ENCODE data around the gene CALY.

CALY gene

GRCh38 chr10:133281628-133282372 is 54.9 kb downstream of the CALY start:
- no peaks in the 10 kb centered on the region for H3K9me2 ChIP-seq (replicated peaks; ENCODE audit: insufficient read depth, low read length)
- no peak overlapping the region for H2AFZ ChIP-seq (ENCODE audit: low read depth, low read length, severe bottlenecking)
- TF ChIP-seq CTCF (IDR thresholded peaks at IDR 0.05; ENCODE audit: insufficient read depth, low read length, poor library complexity, severe bottlenecking) = no peak
- no peak for TF ChIP-seq EZH2phosphoT487 (conservative IDR thresholded peaks at IDR 0.05; ENCODE audit: low read length)
- no peaks in the 10 kb centered on the region for H4K20me1 ChIP-seq (ENCODE audit: low read depth, low read length)
- H3K9ac ChIP-seq (ENCODE audit: low read length) = no peak overlapping the region
- H3K27me3 ChIP-seq (ENCODE audit: low read length) = no peaks in the 10 kb centered on the region
- no peak overlapping the region for H3K27ac ChIP-seq (ENCODE audit: low read depth, low read length)
- no peaks in the 10 kb centered on the region for H3K79me2 ChIP-seq (ENCODE audit: insufficient read depth, low read length)
- no peaks in the 10 kb centered on the region for H3F3A ChIP-seq (ENCODE audit: insufficient read depth)
- no peaks in the 10 kb centered on the region for H3K36me3 ChIP-seq (ENCODE audit: low read length)
- no peaks in the 10 kb centered on the region for H3K9me3 ChIP-seq (ENCODE audit: insufficient read depth, low read length)
- H3K4me3 ChIP-seq (ENCODE audit: insufficient read depth, low read length, poor library complexity, severe bottlenecking) = no peak overlapping the region
- H3K4me2 ChIP-seq (ENCODE audit: low read depth, low read length, poor library complexity, severe bottlenecking) = no peak overlapping the region

GRCh38 chr10:133281084-133281483 is 55.6 kb downstream of the CALY start:
- Histone ChIP-seq H3K4me2 (ENCODE audit: low read depth, low read length, poor library complexity, severe bottlenecking) (no peak overlapping the region), H3K27ac (ENCODE audit: low read depth, low read length) (no peak overlapping the region), H2AFZ (ENCODE audit: low read depth, low read length, severe bottlenecking) (no peak overlapping the region), H3F3A (ENCODE audit: insufficient read depth) (no peaks in the 10 kb centered on the region), H3K9me3 (ENCODE audit: insufficient read depth, low read length) (no peaks in the 10 kb centered on the region), H3K36me3 (ENCODE audit: low read length) (no peaks in the 10 kb centered on the region), H3K27me3 (ENCODE audit: low read length) (no peaks in the 10 kb centered on the region), H3K9ac (ENCODE audit: low read length) (no peak overlapping the region), H4K20me1 (ENCODE audit: low read depth, low read length) (no peaks in the 10 kb centered on the region), H3K79me2 (ENCODE audit: insufficient read depth, low read length) (no peaks in the 10 kb centered on the region), H3K9me2 (replicated peaks; ENCODE audit: insufficient read depth, low read length) (no peaks in the 10 kb centered on the region), H3K4me3 (ENCODE audit: insufficient read depth, low read length, poor library complexity, severe bottlenecking) (no peak overlapping the region)
- TF ChIP-seq EZH2phosphoT487 (conservative IDR thresholded peaks at IDR 0.05; ENCODE audit: low read length) (no peak), CTCF (IDR thresholded peaks at IDR 0.05; ENCODE audit: insufficient read depth, low read length, poor library complexity, severe bottlenecking) (no peak)

DNA sequence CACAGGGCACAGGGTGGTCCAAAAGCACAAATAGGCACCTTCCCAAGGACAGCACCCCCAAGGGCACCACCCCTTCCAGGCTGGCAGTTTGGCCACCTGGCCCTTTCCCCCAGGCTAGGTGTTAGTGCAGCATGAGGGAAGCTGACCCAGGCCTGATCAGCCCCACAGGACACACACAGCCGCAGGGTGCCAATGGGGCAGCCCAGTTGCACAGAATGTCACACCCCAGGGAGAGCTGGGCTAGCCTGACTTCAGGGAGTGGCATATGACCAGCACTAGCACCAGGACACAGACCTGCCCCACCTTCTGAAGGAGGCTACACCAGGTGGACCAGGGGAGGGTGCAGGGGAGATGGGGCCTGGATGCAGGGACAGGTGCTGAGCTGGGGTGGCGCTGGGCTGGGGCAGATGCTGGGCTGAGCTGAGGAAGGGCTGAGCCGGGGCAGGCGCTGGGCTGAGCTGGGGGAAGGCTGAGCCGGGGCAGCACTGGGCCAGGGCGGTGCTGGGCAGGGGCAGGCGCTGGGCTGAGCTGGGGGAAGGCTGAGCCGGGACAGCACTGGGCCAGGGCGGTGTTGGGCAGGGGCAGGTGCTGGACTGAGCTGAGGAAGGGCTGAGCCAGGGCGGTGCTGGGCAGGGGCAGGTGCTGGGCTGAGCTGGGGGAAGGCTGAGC is 56.2 kb downstream of the CALY start:
- Histone ChIP-seq H4K20me1 (ENCODE audit: low read depth, low read length) (no peaks in the 10 kb centered on the region), H3K9me3 (ENCODE audit: insufficient read depth, low read length) (no peaks in the 10 kb centered on the region), H3K27ac (ENCODE audit: low read depth, low read length) (no peak overlapping the region), H3K27me3 (ENCODE audit: low read length) (no peaks in the 10 kb centered on the region), H2AFZ (ENCODE audit: low read depth, low read length, severe bottlenecking) (no peak overlapping the region), H3K4me2 (ENCODE audit: low read depth, low read length, poor library complexity, severe bottlenecking) (no peak overlapping the region), H3K79me2 (ENCODE audit: insufficient read depth, low read length) (no peaks in the 10 kb centered on the region), H3K36me3 (ENCODE audit: low read length) (no peaks in the 10 kb centered on the region), H3K9ac (ENCODE audit: low read length) (no peak overlapping the region), H3K9me2 (replicated peaks; ENCODE audit: insufficient read depth, low read length) (no peaks in the 10 kb centered on the region), H3K4me3 (ENCODE audit: insufficient read depth, low read length, poor library complexity, severe bottlenecking) (no peak overlapping the region), H3F3A (ENCODE audit: insufficient read depth) (no peaks in the 10 kb centered on the region)
- TF ChIP-seq EZH2phosphoT487 (conservative IDR thresholded peaks at IDR 0.05; ENCODE audit: low read length) (no peak), CTCF (IDR thresholded peaks at IDR 0.05; ENCODE audit: insufficient read depth, low read length, poor library complexity, severe bottlenecking) (no peak)
